ENCODE data around the gene IL32.
"Not testable (repeated sequence)": the region's sequence is repeated elsewhere in the genome, so short reads cannot be mapped to it uniquely, and the experiment has no call there.

GRCh38 chr16:3055734-3056115 lies 9.7 kb upstream of the IL32 start:
- TF ChIP-seq RAD21 (IDR thresholded peaks at IDR 0.05; ENCODE audit: low read length); CTCF (conservative IDR thresholded peaks at IDR 0.05; ENCODE audit: low read depth, low read length); MAFK (IDR thresholded peaks at IDR 0.05; ENCODE audit: low read depth, low read length); RFX5 (IDR thresholded peaks at IDR 0.05; ENCODE audit: low read depth, low read length); SMC3 (IDR thresholded peaks at IDR 0.05; ENCODE audit: low read depth, low read length): not testable (repeated sequence)

Data from IMR-90 (cell line).